ENCODE data around the gene FLT1.
A peak's percentile ranks its signal among the peaks of the same experiment; 100 is the strongest.

The FLT1 gene

GRCh38 chr13:28327373-28328270 lies 167.3 kb downstream of the FLT1 start:
- FAIRE-seq (no peak), DNase-seq (ENCODE audit: insufficient read length, low spot score) (no peak)

GRCh38 chr13:28326056-28326455 lies 168.9 kb downstream of the FLT1 start:
- DNase-seq (ENCODE audit: insufficient read length, low spot score) (no peak), FAIRE-seq (no peak)

GRCh38 chr13:28325022-28325421 lies 169.9 kb downstream of the FLT1 start:
- FAIRE-seq (no peak), DNase-seq (ENCODE audit: insufficient read length, low spot score) (no peak)

- DNase-seq (ENCODE audit: insufficient read length, low spot score) = peak; percentile 48
- no peak for FAIRE-seq
These were observed 170.6 kb downstream of the FLT1 start for GRCh38 chr13:28324181-28324789.

- DNase-seq (ENCODE audit: insufficient read length, low spot score) (no peak), FAIRE-seq (no peak)
These were observed 172.5 kb downstream of the FLT1 start for GRCh38 chr13:28322256-28322905.

- no peak for DNase-seq (ENCODE audit: insufficient read length, low spot score)
- no peak for FAIRE-seq
These were observed 173.2 kb downstream of the FLT1 start for GRCh38 chr13:28321756-28322155.

- FAIRE-seq (no peak), DNase-seq (ENCODE audit: insufficient read length, low spot score) (no peak)
These were observed 173.9 kb downstream of the FLT1 start for GRCh38 chr13:28320884-28321574.

GRCh38 chr13:28320209-28320608 lies 174.7 kb downstream of the FLT1 start:
- DNase-seq (ENCODE audit: insufficient read length, low spot score) (no peak), FAIRE-seq (no peak)

GRCh38 chr13:28319528-28319927 lies 175.4 kb downstream of the FLT1 start:
- FAIRE-seq = no peak
- no peak for DNase-seq (ENCODE audit: insufficient read length, low spot score)

- DNase-seq (ENCODE audit: insufficient read length, low spot score) = no peak
- no peak for FAIRE-seq
These were observed 176.4 kb downstream of the FLT1 start for GRCh38 chr13:28318496-28318895.

GRCh38 chr13:28316836-28317235 lies 178.1 kb downstream of the FLT1 start:
- no peak for DNase-seq (ENCODE audit: insufficient read length, low spot score)
- no peak for FAIRE-seq

GRCh38 chr13:28316129-28316528 lies 178.8 kb downstream of the FLT1 start:
- DNase-seq (ENCODE audit: insufficient read length, low spot score) = no peak
- no peak for FAIRE-seq

GRCh38 chr13:28314879-28315278 lies 180.0 kb downstream of the FLT1 start:
- DNase-seq (ENCODE audit: insufficient read length, low spot score) (no peak), FAIRE-seq (no peak)

- DNase-seq (ENCODE audit: insufficient read length, low spot score) = no peak
- FAIRE-seq = no peak
These were observed 181.3 kb downstream of the FLT1 start for GRCh38 chr13:28313579-28313978.

- FAIRE-seq (no peak), DNase-seq (ENCODE audit: insufficient read length, low spot score) (no peak)
These were observed 188.6 kb downstream of the FLT1 start for GRCh38 chr13:28306325-28306724.

GRCh38 chr13:28301839-28302238 lies 193.1 kb downstream of the FLT1 start:
- DNase-seq (ENCODE audit: insufficient read length, low spot score) = no peak
- FAIRE-seq = no peak

- FAIRE-seq (no peak), DNase-seq (ENCODE audit: insufficient read length, low spot score) (no peak)
These were observed 195.0 kb downstream of the FLT1 start for GRCh38 chr13:28299916-28300315.

GRCh38 chr13:28297341-28297740 lies 197.6 kb downstream of the FLT1 start:
- FAIRE-seq (no peak), DNase-seq (ENCODE audit: insufficient read length, low spot score) (no peak)

- no peak for DNase-seq (ENCODE audit: insufficient read length, low spot score)
- no peak for FAIRE-seq
These were observed 208.7 kb downstream of the FLT1 start for GRCh38 chr13:28286263-28286662.

- FAIRE-seq = no peak
These were observed 211.3 kb downstream of the FLT1 start for GRCh38 chr13:28283600-28283999.

GRCh38 chr13:28282451-28282850 lies 212.5 kb downstream of the FLT1 start:
- no peak for DNase-seq (ENCODE audit: insufficient read length, low spot score)
- no peak for FAIRE-seq

More at GRCh38 chr13:28283600-28283999, 211.3 kb downstream of the FLT1 start:
- DNase-seq (ENCODE audit: insufficient read length, low spot score) = no peak
